Measurements from ENCODE around the gene PHYKPL.
"Not testable (repeated sequence)": the region's sequence is repeated elsewhere in the genome, so short reads cannot be mapped to it uniquely, and the experiment has no call there.

PHYKPL gene

GRCh38 chr5:178256746-178257145, 24.1 kb upstream of the PHYKPL start:
- no peaks in the 10 kb centered on the region for H3F3A ChIP-seq (ENCODE audit: insufficient read depth)
- no peak overlapping the region for H2AFZ ChIP-seq (ENCODE audit: low read depth, low read length, severe bottlenecking)
- H3K79me2 ChIP-seq (ENCODE audit: insufficient read depth, low read length) = no peaks in the 10 kb centered on the region
- no peaks in the 10 kb centered on the region for H3K9me3 ChIP-seq (ENCODE audit: insufficient read depth, low read length)
- no peaks in the 10 kb centered on the region for H3K36me3 ChIP-seq (ENCODE audit: low read length)
- no peaks in the 10 kb centered on the region for H4K20me1 ChIP-seq (ENCODE audit: low read depth, low read length)
- no peaks in the 10 kb centered on the region for H3K27me3 ChIP-seq (ENCODE audit: low read length)
- no peak overlapping the region for H3K9ac ChIP-seq (ENCODE audit: low read length)
- H3K4me3 ChIP-seq (ENCODE audit: insufficient read depth, low read length, poor library complexity, severe bottlenecking) = no peak overlapping the region
- H3K9me2 ChIP-seq (replicated peaks; ENCODE audit: insufficient read depth, low read length) = no peaks in the 10 kb centered on the region
- H3K27ac ChIP-seq (ENCODE audit: low read depth, low read length) = no peak overlapping the region
- TF ChIP-seq CTCF (IDR thresholded peaks at IDR 0.05; ENCODE audit: insufficient read depth, low read length, poor library complexity, severe bottlenecking) (no peak), EZH2phosphoT487 (conservative IDR thresholded peaks at IDR 0.05; ENCODE audit: low read length) (no peak)
- no peak overlapping the region for H3K4me2 ChIP-seq (ENCODE audit: low read depth, low read length, poor library complexity, severe bottlenecking)

- H3K9me2 ChIP-seq (replicated peaks; ENCODE audit: insufficient read depth, low read length); H3K27ac ChIP-seq (ENCODE audit: low read depth, low read length); H3K9ac ChIP-seq (ENCODE audit: low read length); H3K9me3 ChIP-seq (ENCODE audit: insufficient read depth, low read length); H3K36me3 ChIP-seq (ENCODE audit: low read length); H3K4me2 ChIP-seq (ENCODE audit: low read depth, low read length, poor library complexity, severe bottlenecking); H3F3A ChIP-seq (ENCODE audit: insufficient read depth); H3K4me3 ChIP-seq (ENCODE audit: insufficient read depth, low read length, poor library complexity, severe bottlenecking); H4K20me1 ChIP-seq (ENCODE audit: low read depth, low read length); H2AFZ ChIP-seq (ENCODE audit: low read depth, low read length, severe bottlenecking); H3K79me2 ChIP-seq (ENCODE audit: insufficient read depth, low read length); H3K27me3 ChIP-seq (ENCODE audit: low read length): not testable (repeated sequence)
Measured at GRCh38 chr5:178253632-178254031, 21.0 kb upstream of the PHYKPL start.

GRCh38 chr5:178252258-178252657, 19.7 kb upstream of the PHYKPL start:
- Histone ChIP-seq H3K4me2 (ENCODE audit: low read depth, low read length, poor library complexity, severe bottlenecking) (no peak overlapping the region), H3K4me3 (ENCODE audit: insufficient read depth, low read length, poor library complexity, severe bottlenecking) (no peak overlapping the region), H4K20me1 (ENCODE audit: low read depth, low read length) (no peaks in the 10 kb centered on the region), H3K36me3 (ENCODE audit: low read length) (no peaks in the 10 kb centered on the region), H3K9ac (ENCODE audit: low read length) (no peak overlapping the region), H3F3A (ENCODE audit: insufficient read depth) (no peaks in the 10 kb centered on the region), H3K79me2 (ENCODE audit: insufficient read depth, low read length) (no peaks in the 10 kb centered on the region), H3K9me3 (ENCODE audit: insufficient read depth, low read length) (no peaks in the 10 kb centered on the region), H3K27ac (ENCODE audit: low read depth, low read length) (no peak overlapping the region), H3K9me2 (replicated peaks; ENCODE audit: insufficient read depth, low read length) (no peaks in the 10 kb centered on the region), H2AFZ (ENCODE audit: low read depth, low read length, severe bottlenecking) (no peak overlapping the region), H3K27me3 (ENCODE audit: low read length) (no peaks in the 10 kb centered on the region)
- TF ChIP-seq CTCF (IDR thresholded peaks at IDR 0.05; ENCODE audit: insufficient read depth, low read length, poor library complexity, severe bottlenecking) (no peak), EZH2phosphoT487 (conservative IDR thresholded peaks at IDR 0.05; ENCODE audit: low read length) (no peak)

GRCh38 chr5:178250263-178250662, 17.7 kb upstream of the PHYKPL start:
- Histone ChIP-seq H4K20me1 (ENCODE audit: low read depth, low read length) (no peaks in the 10 kb centered on the region), H3K9me3 (ENCODE audit: insufficient read depth, low read length) (no peaks in the 10 kb centered on the region), H3K4me3 (ENCODE audit: insufficient read depth, low read length, poor library complexity, severe bottlenecking) (no peak overlapping the region), H3K27me3 (ENCODE audit: low read length) (no peaks in the 10 kb centered on the region), H3K36me3 (ENCODE audit: low read length) (no peaks in the 10 kb centered on the region), H3K27ac (ENCODE audit: low read depth, low read length) (peak overlapping the region; percentile 22), H3K9me2 (replicated peaks; ENCODE audit: insufficient read depth, low read length) (no peaks in the 10 kb centered on the region), H3K4me2 (ENCODE audit: low read depth, low read length, poor library complexity, severe bottlenecking) (peak overlapping the region; percentile 6), H3F3A (ENCODE audit: insufficient read depth) (no peaks in the 10 kb centered on the region), H3K79me2 (ENCODE audit: insufficient read depth, low read length) (no peaks in the 10 kb centered on the region), H3K9ac (ENCODE audit: low read length) (no peak overlapping the region), H2AFZ (ENCODE audit: low read depth, low read length, severe bottlenecking) (no peak overlapping the region)
- TF ChIP-seq CTCF (IDR thresholded peaks at IDR 0.05; ENCODE audit: insufficient read depth, low read length, poor library complexity, severe bottlenecking) = no peak
- no peak for TF ChIP-seq EZH2phosphoT487 (conservative IDR thresholded peaks at IDR 0.05; ENCODE audit: low read length)
